Ascending aorta (tissue), 2 donors: ENCODE data around the gene TMEM259. TPM values are rescaled to one million over a fixed set of nuclear protein-coding genes. Genes with fewer than 3 reads are reported as not detected.
A peak's percentile ranks its signal among the peaks of the same experiment; 100 is the strongest.

ENCODE experiments used
- DNase-seq, 2 donors: peaks; one replicate each; pipeline ENCODE4 v3.0.0-alpha.2; 2019; ENCODE audit warnings: low spot score in 2 of 2
- H3K27ac ChIP-seq, 2 donors: fragments of 200-600 bp; sonication (generic); one replicate each; pipeline ENCODE4 v1.5.1; 2016 to 2017; ENCODE audit warnings: mild to moderate bottlenecking in 1 of 2
- H3K27me3 ChIP-seq: fragments of 200-600 bp; sonication (generic); one replicate; pipeline ENCODE4 v1.5.1; 2017
- H3K36me3 ChIP-seq, 2 donors: fragments of 200-600 bp; sonication (generic); one replicate each; pipeline ENCODE4 v1.5.1; 2016
- H3K4me1 ChIP-seq, 2 donors: fragments of 200-600 bp; sonication (generic); one replicate each; pipeline ENCODE4 v1.5.1; 2016 to 2017; ENCODE audit warnings: mild to moderate bottlenecking in 1 of 2
- H3K4me3 ChIP-seq, 2 donors: fragments of 200-600 bp; sonication (generic); one replicate each; pipeline ENCODE4 v1.5.1; 2016 to 2017; ENCODE audit warnings: mild to moderate bottlenecking in 1 of 2
- H3K9me3 ChIP-seq, 2 donors: fragments of 200-600 bp; sonication (generic); one replicate each; pipeline ENCODE4 v1.5.1; 2016
- intact Hi-C: fragments of 100-400 bp; cut with DNase I; formaldehyde crosslinking; loops from one replicate; pipeline ENCODE4 v1.15.1; 2023
- total RNA-seq: library from RNA; depleted of rRNA; stranded (reverse); fragments of >200 nt; gene quantifications from one replicate; pipeline ENCODE4 v1.1.0, GENCODE V29; 2016
- TF ChIP-seq, protein P1 (sequence below), 3 experiments: fragments of 200-600 bp in 2 of 3; fragments of 450-650 bp in 1 of 3; sonication (generic) in 2 of 3; IDR thresholded peaks; one replicate each; pipeline ENCODE4 v1.5.1; 2016 to 2019; ENCODE audit warnings: antibody characterized with exemption in 3 of 3, mild to moderate bottlenecking in 1 of 3, moderate library complexity in 1 of 3

TMEM259 gene
- total RNA-seq, 1 donor from 2014 or later, result 452 TPM

DNA sequence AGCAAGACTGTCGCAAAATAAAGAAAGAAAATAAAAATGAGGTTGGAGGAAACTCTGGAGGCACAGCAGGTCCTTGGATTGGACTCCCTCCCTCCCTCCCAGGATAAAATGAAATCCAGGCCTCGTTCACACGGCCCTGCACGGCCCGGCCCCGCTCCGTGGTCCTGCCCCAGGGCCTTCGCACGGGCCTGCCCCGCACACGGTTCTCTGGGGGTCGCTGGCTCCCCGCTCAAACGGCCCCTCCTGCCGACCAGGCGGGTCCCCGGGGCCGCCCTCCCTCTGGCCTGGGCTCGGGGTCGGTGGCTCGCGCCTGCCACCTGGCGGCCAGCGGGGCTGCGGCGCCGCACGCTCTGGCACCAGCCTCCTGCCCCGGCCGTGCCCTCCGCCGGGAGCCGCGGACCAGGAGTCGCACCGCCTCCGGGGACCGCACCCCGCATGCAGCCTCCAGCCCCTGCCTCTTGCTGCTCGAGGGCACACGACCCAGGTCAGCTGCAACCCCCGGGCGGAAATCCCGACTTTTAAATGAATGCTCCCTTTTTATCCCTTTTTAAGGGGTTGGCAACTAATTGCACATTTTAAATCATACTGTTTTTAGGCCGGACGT is 38.3 kb downstream of the TMEM259 start:
- H3K36me3 ChIP-seq, result peaks cover 7 to 16% of the 10 kb centered on the region in 2 donors
- peak overlapping the region; percentile 26 to 84 for H3K27ac ChIP-seq
- TF ChIP-seq, protein P1, sequence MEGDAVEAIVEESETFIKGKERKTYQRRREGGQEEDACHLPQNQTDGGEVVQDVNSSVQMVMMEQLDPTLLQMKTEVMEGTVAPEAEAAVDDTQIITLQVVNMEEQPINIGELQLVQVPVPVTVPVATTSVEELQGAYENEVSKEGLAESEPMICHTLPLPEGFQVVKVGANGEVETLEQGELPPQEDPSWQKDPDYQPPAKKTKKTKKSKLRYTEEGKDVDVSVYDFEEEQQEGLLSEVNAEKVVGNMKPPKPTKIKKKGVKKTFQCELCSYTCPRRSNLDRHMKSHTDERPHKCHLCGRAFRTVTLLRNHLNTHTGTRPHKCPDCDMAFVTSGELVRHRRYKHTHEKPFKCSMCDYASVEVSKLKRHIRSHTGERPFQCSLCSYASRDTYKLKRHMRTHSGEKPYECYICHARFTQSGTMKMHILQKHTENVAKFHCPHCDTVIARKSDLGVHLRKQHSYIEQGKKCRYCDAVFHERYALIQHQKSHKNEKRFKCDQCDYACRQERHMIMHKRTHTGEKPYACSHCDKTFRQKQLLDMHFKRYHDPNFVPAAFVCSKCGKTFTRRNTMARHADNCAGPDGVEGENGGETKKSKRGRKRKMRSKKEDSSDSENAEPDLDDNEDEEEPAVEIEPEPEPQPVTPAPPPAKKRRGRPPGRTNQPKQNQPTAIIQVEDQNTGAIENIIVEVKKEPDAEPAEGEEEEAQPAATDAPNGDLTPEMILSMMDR (IDR thresholded peaks at IDR 0.05), result peak; percentile 44 to 99 (median 74)
- peak overlapping the region; percentile 31 to 53 for H3K4me3 ChIP-seq
- DNase-seq, result peak in 1 of 2 donors; percentile 81
- H3K9me3 ChIP-seq, result no peaks in the 10 kb centered on the region
- H3K27me3 ChIP-seq, result no peaks in the 10 kb centered on the region
- intact Hi-C loops, result loop anchor here (1.0 to 10.0 kb wide), 4 partner anchors 40 to 308 kb away; partner anchors contain the start of gene FSTL3
- H3K4me1 ChIP-seq, result peaks cover 12 to 18% of the 10 kb centered on the region in 2 donors

DNA sequence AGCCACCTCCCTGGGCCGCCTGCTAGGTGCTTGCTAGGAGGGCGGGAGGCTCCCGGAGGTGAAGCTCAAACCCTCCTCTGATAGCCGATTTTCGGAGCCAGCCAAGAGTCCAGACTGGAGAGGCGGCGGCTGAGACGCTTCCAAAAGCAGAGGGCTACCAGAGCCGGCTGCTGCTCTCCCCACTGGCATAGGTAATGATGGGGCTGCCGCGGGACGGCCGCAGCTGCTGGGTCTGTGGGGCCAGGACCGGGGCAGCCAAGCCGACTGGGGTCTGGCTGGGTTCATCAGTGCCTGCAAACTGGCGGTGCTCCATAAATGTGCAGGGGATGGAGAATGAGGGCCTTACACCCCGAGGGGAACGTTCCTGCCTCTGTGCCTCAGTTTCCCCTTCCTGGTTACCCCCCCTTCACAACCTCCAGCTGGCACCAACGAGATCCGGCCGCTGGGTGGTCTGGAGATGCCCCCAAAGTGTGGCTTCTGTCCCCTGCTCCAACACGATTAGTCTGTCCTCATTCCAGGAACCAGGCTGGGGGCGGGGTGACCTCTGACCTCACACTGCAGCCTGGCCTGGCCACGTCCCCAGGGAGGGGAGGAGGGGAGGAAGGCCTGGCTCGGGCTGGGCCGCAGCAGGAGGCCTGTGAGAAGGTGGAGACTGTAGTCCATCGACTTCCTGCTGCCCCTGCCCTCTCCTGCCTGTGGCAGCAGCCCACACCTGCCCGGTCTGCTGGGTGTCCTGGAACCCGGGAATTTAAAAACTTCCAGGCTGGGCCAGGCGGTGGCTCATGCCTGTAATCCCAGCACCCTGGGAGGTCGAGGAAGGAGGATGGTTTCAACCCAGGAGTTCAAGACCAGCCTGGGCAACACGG is 40.6 kb downstream of the TMEM259 start:
- TF ChIP-seq, protein P1 (IDR thresholded peaks at IDR 0.05), result no peak
- H3K27me3 ChIP-seq, result no peaks in the 10 kb centered on the region
- no peak overlapping the region for H3K4me3 ChIP-seq
- H3K36me3 ChIP-seq, result no peaks in the 10 kb centered on the region
- H3K9me3 ChIP-seq, result no peaks in the 10 kb centered on the region
- H3K27ac ChIP-seq, result no peak overlapping the region
- H3K4me1 ChIP-seq, result peaks cover 12 to 18% of the 10 kb centered on the region in 2 donors
- DNase-seq, result no peak
- intact Hi-C loops, result loop anchor here (5.0 to 10.0 kb wide), 3 partner anchors 38 to 306 kb away; partner anchors contain the start of gene FSTL3

DNA sequence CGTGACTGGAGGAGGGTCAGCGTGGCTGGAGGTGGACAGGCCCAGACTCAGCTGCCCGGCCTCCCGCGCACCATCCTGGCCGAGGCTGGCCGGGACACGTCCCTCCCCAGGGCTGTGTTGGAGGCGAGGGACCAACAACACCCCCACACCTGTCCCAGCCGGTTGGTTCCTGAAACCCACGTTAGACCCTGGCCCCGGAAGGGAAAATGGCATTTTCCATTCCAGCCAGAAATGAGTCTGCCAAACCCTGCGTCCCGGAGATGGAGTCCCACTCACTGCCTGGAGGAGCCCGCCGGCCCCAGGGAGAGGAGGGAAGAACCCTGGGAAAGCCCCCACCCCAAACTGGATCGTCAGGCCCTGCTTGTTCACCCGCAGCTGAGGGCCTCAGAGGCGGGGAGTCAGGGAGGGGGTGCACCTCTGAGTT is 41.6 kb downstream of the TMEM259 start:
- Histone ChIP-seq H3K36me3 (no peaks in the 10 kb centered on the region), H3K9me3 (no peaks in the 10 kb centered on the region), H3K4me3 (no peak overlapping the region), H3K27ac (no peak overlapping the region), H3K27me3 (no peaks in the 10 kb centered on the region), H3K4me1 (peaks cover 9 to 12% of the 10 kb centered on the region in 2 donors)
- intact Hi-C loops, result no loop called here
- TF ChIP-seq, protein P1 (IDR thresholded peaks at IDR 0.05), result no peak
- DNase-seq, result no peak

DNA sequence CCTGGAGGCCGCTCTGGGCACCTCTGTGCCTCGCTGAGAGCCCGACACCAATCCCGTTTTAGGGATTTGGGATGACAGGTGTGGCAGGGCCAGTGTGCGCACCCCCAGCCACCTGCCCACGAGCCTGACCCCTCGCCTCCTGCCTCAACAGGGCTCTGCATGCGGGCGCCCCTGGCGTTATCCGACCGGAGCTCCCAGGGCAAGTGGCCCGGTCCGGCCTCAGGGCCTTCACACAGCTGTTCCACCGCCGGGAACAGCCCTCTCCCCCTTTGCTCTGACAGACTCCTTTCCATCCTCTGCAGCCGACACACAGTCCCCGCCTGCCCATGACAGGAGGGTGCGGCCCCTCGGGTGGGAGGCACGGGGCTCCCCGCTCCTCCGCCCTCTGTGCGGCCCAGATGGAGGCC is 43.9 kb downstream of the TMEM259 start:
- no peak overlapping the region for H3K4me3 ChIP-seq
- no peaks in the 10 kb centered on the region for H3K9me3 ChIP-seq
- TF ChIP-seq, protein P1 (IDR thresholded peaks at IDR 0.05), result no peak
- H3K27me3 ChIP-seq, result no peaks in the 10 kb centered on the region
- intact Hi-C loops, result no loop called here
- H3K4me1 ChIP-seq, result no peaks in the 10 kb centered on the region
- no peak overlapping the region for H3K27ac ChIP-seq
- peaks cover 0 to 3% of the 10 kb centered on the region in 2 donors for H3K36me3 ChIP-seq
- DNase-seq, result no peak

DNA sequence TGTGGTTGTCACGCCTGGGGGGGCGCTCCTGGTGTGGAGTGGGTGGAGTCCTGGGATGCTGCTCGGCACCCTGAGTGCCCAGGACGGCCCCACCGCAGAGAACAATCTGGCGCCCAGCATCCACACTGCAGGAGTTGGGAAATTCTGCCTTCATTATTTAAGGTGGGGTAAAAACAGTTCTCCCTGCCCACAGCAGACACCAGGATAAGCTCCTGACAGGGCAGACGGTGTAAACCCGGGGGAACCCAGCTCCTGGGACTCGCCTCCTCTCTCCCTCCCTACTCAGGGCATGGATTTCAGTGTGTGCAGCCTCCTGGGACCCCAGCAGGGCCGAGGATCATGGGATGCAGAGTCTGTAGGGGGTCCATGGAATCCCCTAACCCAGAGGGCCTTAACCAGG is 44.4 kb downstream of the TMEM259 start:
- intact Hi-C loops, result no loop called here
- no peaks in the 10 kb centered on the region for H3K4me1 ChIP-seq
- no peak overlapping the region for H3K27ac ChIP-seq
- peaks cover 0 to 8% of the 10 kb centered on the region in 2 donors for H3K36me3 ChIP-seq
- no peaks in the 10 kb centered on the region for H3K27me3 ChIP-seq
- TF ChIP-seq, protein P1 (IDR thresholded peaks at IDR 0.05), result no peak
- no peaks in the 10 kb centered on the region for H3K9me3 ChIP-seq
- no peak overlapping the region for H3K4me3 ChIP-seq
- DNase-seq, result no peak
